ENCODE results near the gene CSTF2T.
"Not testable (repeated sequence)": the region's sequence is repeated elsewhere in the genome, so short reads cannot be mapped to it uniquely, and the experiment has no call there.

CSTF2T gene

DNA sequence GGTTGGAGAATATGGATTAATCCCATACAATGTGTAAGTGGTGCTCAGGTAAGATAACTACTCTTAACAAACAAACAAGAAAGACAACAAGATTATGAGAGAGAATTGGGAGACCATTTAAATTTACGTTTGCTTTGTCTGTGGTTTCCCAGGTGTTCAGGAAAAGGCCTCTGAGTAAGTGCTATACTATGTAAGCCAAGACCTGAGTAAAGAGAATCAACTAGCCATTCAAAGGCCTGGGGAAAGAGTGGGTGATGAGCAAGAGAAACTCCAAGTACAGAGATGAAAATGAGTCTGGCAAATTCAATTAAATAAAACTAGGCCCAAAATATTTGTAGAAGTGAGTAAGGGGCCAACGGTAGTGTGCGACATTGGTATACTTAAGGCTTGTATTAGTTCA, 9.9 kb downstream of the CSTF2T start:
- DNase-seq (ENCODE audit: low spot score in 2 of 2) (no peak), ATAC-seq (replicated peaks; ENCODE audit: extremely low read depth, poor library complexity, severe bottlenecking) (no peak)
- peaks cover 10% of the 10 kb centered on the region for H3K27me3 Mint-ChIP-seq
- H3K4me3 Mint-ChIP-seq, result no peak overlapping the region
- peaks cover under 1% of the 10 kb centered on the region for H3K4me1 Mint-ChIP-seq
- H3K36me3 Mint-ChIP-seq (ENCODE audit: insufficient read depth), result no peaks in the 10 kb centered on the region
- H3K9me3 Mint-ChIP-seq, result no peaks in the 10 kb centered on the region
- no peak overlapping the region for H3K27ac Mint-ChIP-seq (ENCODE audit: low read depth)

DNA sequence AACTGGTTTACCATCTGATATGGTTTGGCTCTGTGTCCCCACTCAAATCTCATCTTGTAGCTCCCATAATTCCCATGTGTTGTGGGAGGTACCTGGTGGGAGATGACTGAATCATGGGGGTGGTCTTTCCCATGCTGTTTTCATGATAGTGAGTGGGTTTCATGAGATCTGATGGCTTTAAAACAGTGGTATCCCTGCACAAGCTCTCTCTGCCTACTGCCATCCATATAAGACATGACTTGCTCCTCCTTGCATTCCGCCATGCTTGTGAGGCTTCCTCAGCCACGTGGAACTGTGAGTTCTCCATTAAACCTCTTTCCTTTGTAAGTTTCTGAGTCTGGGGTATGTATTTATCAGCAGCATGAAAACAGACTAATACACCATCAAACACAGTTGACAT, 10.6 kb downstream of the CSTF2T start:
- DNase-seq (ENCODE audit: low spot score in 2 of 2); H3K4me1 Mint-ChIP-seq; H3K27ac Mint-ChIP-seq (ENCODE audit: low read depth); ATAC-seq (replicated peaks; ENCODE audit: extremely low read depth, poor library complexity, severe bottlenecking); H3K36me3 Mint-ChIP-seq (ENCODE audit: insufficient read depth); H3K9me3 Mint-ChIP-seq; H3K27me3 Mint-ChIP-seq; H3K4me3 Mint-ChIP-seq: not testable (repeated sequence)

DNA sequence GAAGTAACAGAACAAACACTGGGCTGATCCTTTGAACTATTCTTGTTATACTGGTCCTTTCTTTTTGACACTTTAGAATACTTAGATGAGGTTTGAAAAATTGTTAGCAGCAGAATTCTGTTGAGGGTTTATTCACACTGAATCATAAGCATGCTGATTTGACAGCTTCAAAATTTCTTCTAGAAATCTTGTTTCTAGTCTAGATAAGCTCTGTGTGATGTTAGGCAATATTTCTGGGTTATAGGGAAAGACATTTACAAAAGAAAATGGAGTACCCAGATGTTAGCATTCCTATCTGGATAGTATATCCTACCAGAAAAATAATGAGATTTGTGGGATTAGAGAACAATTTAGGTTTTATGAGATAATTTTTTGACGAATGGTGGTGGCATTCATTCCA, 12.1 kb downstream of the CSTF2T start:
- Mint-ChIP-seq H3K36me3 (ENCODE audit: insufficient read depth) (no peaks in the 10 kb centered on the region), H3K27me3 (peaks cover 15% of the 10 kb centered on the region), H3K4me1 (no peaks in the 10 kb centered on the region), H3K4me3 (no peak overlapping the region), H3K9me3 (no peaks in the 10 kb centered on the region), H3K27ac (ENCODE audit: low read depth) (no peak overlapping the region)
- ATAC-seq (replicated peaks; ENCODE audit: extremely low read depth, poor library complexity, severe bottlenecking) (no peak), DNase-seq (ENCODE audit: low spot score in 2 of 2) (no peak)

DNA sequence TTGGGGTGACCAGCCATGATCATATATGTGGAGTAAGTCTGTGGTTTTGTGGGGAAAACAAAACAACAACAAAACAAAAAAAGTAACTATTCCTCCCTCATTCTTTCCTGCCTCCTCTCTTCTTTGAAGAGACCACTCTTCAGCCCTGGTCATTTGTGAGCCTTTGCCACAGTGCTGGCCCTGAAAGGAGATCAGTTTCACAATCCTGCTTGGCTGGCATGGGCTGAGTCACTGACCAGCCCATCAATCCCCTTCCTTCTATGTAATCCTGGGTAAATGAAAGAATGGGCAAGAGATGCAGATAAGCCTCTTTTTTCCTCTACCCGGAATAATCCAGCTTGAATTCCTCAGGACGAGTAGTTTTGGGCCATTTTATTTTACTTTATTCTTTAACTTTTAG, 13.6 kb downstream of the CSTF2T start:
- Mint-ChIP-seq H3K4me3 (no peak overlapping the region), H3K4me1 (no peaks in the 10 kb centered on the region), H3K36me3 (ENCODE audit: insufficient read depth) (no peaks in the 10 kb centered on the region), H3K27ac (ENCODE audit: low read depth) (no peak overlapping the region), H3K9me3 (no peaks in the 10 kb centered on the region), H3K27me3 (peaks cover 22% of the 10 kb centered on the region)
- no peak for DNase-seq (ENCODE audit: low spot score in 2 of 2)
- ATAC-seq (replicated peaks; ENCODE audit: extremely low read depth, poor library complexity, severe bottlenecking), result no peak

DNA sequence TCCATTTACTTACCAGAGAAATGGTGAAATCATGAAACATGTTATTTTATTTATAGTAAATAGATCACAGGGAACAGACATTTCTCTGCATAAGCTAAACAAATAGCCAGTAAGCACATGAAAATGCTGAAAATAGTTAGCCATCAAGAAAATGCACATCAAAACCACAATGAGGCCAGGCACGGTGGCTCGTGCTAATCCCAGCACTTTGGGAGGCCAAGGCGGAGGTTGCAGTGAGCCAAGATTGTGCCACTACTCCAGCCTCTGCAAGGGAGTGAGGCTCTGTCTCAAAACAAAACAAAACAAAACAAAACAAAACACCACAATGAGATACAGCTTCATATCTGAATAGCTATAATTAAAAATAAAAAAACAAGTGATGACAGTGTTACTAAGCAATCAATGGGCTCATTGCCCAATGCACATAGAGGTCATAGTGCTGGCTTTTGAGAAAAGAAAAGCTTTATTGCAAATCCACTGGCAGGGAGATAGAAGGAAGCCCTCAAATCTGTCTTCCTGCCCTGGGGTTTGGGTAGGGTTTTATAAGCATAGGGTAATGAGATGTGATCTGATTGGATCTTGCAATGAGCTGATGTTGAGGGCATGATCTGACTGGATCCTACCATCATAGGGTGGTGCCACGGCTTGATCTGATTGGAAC, 16.2 kb downstream of the CSTF2T start:
- Mint-ChIP-seq H3K27ac (ENCODE audit: low read depth) (no peak overlapping the region), H3K27me3 (peaks cover 47% of the 10 kb centered on the region), H3K9me3 (no peaks in the 10 kb centered on the region), H3K4me1 (no peaks in the 10 kb centered on the region), H3K36me3 (ENCODE audit: insufficient read depth) (no peaks in the 10 kb centered on the region), H3K4me3 (no peak overlapping the region)
- no peak for DNase-seq (ENCODE audit: low spot score in 2 of 2)
- ATAC-seq (replicated peaks; ENCODE audit: extremely low read depth, poor library complexity, severe bottlenecking), result no peak

DNA sequence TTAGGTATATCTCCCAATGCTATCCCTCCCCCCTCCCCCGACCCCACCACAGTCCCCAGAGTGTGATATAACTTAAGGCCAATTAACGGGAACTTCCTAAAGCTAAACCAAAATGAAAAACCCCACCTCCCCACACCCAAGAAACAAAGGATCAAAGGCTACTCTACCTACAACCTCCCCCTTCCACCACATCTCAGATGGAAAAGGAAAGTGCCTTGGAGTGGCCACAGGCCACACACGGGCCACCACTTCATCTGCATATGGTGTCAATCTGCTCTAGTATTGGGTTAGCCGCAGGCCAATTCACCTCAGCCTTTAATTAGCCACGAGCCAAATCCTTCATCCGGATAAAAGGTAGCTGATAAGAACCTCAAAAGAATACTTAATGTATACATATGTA, 19.6 kb downstream of the CSTF2T start:
- H3K27ac Mint-ChIP-seq (ENCODE audit: low read depth), result no peak overlapping the region
- no peaks in the 10 kb centered on the region for H3K9me3 Mint-ChIP-seq
- ATAC-seq (replicated peaks; ENCODE audit: extremely low read depth, poor library complexity, severe bottlenecking), result no peak
- DNase-seq (ENCODE audit: low spot score in 2 of 2), result no peak
- H3K36me3 Mint-ChIP-seq (ENCODE audit: insufficient read depth), result no peaks in the 10 kb centered on the region
- H3K4me1 Mint-ChIP-seq, result no peaks in the 10 kb centered on the region
- no peak overlapping the region for H3K4me3 Mint-ChIP-seq
- peaks cover 54% of the 10 kb centered on the region for H3K27me3 Mint-ChIP-seq

DNA sequence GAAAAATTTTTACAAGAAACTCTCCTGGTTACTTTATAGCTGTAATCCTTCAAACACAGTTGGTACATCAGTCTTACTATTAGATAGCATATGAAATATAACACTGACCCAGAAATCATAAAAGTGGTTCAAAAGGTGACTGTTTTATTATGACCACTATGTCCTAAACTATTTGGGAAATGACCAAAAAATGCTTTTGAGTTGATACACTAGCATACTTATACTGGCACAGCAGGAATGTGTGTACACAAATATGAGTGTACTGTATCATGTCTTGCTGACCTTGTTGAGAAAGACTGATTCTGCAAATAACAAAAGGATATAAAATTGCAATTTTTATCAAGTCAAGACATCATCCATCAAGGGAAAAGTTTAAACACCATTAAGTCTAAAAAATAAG, 24.3 kb downstream of the CSTF2T start:
- DNase-seq (ENCODE audit: low spot score in 2 of 2) (no peak), ATAC-seq (replicated peaks; ENCODE audit: extremely low read depth, poor library complexity, severe bottlenecking) (no peak)
- no peaks in the 10 kb centered on the region for H3K36me3 Mint-ChIP-seq (ENCODE audit: insufficient read depth)
- H3K27me3 Mint-ChIP-seq, result peaks cover 34% of the 10 kb centered on the region
- H3K4me3 Mint-ChIP-seq, result no peak overlapping the region
- H3K4me1 Mint-ChIP-seq, result no peaks in the 10 kb centered on the region
- no peaks in the 10 kb centered on the region for H3K9me3 Mint-ChIP-seq
- H3K27ac Mint-ChIP-seq (ENCODE audit: low read depth), result no peak overlapping the region

DNA sequence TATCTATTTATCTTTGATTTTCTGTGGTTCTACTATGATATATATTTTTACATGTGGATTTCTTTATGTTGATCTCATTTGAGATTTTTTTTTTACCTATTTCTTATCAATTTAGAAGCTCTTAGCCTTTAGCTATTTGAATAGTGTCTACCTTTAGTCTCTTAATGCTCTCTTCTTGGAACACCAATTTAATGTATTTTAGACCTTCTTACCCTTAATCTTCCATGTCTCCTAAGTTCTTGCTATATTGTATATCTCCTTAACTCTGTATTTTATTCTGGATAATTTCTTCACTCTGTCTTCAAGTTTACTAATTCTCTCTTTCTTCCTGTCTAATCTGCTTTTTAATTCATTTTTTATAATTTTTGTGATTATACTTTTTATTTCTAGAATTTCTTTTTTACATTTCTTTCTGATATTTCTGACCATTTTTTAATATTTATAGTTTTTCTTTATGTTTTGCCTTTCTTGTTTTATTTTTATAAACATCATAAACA, 27.3 kb downstream of the CSTF2T start:
- peaks cover 6% of the 10 kb centered on the region for H3K27me3 Mint-ChIP-seq
- no peaks in the 10 kb centered on the region for H3K4me1 Mint-ChIP-seq
- H3K9me3 Mint-ChIP-seq, result no peaks in the 10 kb centered on the region
- ATAC-seq (replicated peaks; ENCODE audit: extremely low read depth, poor library complexity, severe bottlenecking) (no peak), DNase-seq (ENCODE audit: low spot score in 2 of 2) (no peak)
- no peak overlapping the region for H3K4me3 Mint-ChIP-seq
- no peak overlapping the region for H3K27ac Mint-ChIP-seq (ENCODE audit: low read depth)
- H3K36me3 Mint-ChIP-seq (ENCODE audit: insufficient read depth), result no peaks in the 10 kb centered on the region

DNA sequence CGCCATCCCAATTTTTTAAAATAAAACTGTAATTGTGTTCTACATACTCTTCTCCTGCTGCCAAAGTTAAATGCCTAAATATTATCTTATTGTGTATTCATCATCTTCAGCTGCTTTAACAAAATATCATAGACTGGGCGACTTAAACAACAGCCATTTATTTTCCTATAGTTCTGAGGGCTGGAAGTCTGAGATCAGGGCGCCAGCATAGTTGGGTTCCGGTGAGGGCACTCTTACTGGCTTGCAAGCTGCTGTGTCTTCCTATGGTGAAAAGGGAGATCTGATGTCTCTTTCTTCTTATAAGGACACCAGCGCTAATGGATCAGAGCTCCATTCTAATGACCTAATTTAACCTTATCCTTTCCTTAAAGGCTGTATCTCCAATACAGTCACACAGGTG, 30.4 kb downstream of the CSTF2T start:
- no peaks in the 10 kb centered on the region for H3K36me3 Mint-ChIP-seq (ENCODE audit: insufficient read depth)
- H3K4me1 Mint-ChIP-seq, result no peaks in the 10 kb centered on the region
- H3K27me3 Mint-ChIP-seq, result no peaks in the 10 kb centered on the region
- H3K4me3 Mint-ChIP-seq, result no peak overlapping the region
- DNase-seq (ENCODE audit: low spot score in 2 of 2) (no peak), ATAC-seq (replicated peaks; ENCODE audit: extremely low read depth, poor library complexity, severe bottlenecking) (no peak)
- no peak overlapping the region for H3K27ac Mint-ChIP-seq (ENCODE audit: low read depth)
- no peaks in the 10 kb centered on the region for H3K9me3 Mint-ChIP-seq

DNA sequence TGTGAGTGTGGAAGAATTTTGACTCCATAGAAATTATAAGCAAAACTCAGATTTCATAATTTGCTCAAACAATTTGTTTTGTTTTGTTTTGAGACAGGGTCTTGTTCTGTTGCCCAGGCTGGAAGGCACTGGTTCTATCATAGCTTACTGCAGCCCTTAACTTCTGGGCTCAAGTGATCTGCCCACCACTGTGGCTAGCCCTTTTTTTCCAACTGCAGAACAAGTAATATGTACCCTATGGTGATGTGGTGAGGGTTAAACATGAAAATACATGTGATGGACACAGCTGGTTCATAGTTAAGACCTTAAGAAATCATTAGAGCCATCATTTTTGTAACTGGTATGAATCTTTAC, 31.1 kb downstream of the CSTF2T start:
- no peak overlapping the region for H3K4me3 Mint-ChIP-seq
- H3K27me3 Mint-ChIP-seq, result no peaks in the 10 kb centered on the region
- DNase-seq (ENCODE audit: low spot score in 2 of 2) (no peak), ATAC-seq (replicated peaks; ENCODE audit: extremely low read depth, poor library complexity, severe bottlenecking) (no peak)
- H3K27ac Mint-ChIP-seq (ENCODE audit: low read depth), result no peak overlapping the region
- H3K36me3 Mint-ChIP-seq (ENCODE audit: insufficient read depth), result no peaks in the 10 kb centered on the region
- H3K9me3 Mint-ChIP-seq, result no peaks in the 10 kb centered on the region
- H3K4me1 Mint-ChIP-seq, result no peaks in the 10 kb centered on the region

DNA sequence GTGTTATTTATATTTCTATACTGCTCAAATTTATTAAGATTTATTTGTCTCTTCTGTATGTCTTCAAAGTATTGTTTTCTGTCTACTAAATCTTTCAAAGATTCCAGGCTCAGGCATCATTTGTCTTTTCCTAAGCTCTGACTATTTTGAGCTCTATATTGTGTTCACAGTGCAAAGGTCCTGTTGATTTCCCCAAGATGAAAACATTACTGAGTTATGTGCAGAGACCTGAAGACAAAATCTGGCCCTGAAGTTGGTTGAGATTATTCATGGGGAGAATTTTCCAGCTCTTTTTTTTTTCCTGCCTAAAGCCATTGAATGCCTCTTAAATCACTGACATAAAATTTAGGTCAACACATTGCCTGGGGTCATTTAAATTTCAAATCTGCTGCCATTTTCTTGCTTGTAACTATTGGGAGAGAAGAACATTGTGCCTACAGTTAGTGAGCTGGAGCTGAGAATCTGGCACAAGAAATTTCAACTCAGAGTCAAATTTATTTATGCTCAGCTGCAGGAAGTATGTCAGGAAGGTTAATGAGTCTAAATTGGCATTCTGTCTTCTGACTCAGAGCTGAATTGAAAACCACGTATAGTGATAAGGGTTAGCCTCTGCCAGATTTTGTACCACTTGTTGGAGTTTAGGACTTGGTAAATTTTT, 31.6 kb downstream of the CSTF2T start:
- no peak overlapping the region for H3K27ac Mint-ChIP-seq (ENCODE audit: low read depth)
- ATAC-seq (replicated peaks; ENCODE audit: extremely low read depth, poor library complexity, severe bottlenecking) (no peak), DNase-seq (ENCODE audit: low spot score in 2 of 2) (no peak)
- H3K9me3 Mint-ChIP-seq, result no peaks in the 10 kb centered on the region
- H3K27me3 Mint-ChIP-seq, result no peaks in the 10 kb centered on the region
- no peak overlapping the region for H3K4me3 Mint-ChIP-seq
- H3K36me3 Mint-ChIP-seq (ENCODE audit: insufficient read depth), result no peaks in the 10 kb centered on the region
- H3K4me1 Mint-ChIP-seq, result no peaks in the 10 kb centered on the region

DNA sequence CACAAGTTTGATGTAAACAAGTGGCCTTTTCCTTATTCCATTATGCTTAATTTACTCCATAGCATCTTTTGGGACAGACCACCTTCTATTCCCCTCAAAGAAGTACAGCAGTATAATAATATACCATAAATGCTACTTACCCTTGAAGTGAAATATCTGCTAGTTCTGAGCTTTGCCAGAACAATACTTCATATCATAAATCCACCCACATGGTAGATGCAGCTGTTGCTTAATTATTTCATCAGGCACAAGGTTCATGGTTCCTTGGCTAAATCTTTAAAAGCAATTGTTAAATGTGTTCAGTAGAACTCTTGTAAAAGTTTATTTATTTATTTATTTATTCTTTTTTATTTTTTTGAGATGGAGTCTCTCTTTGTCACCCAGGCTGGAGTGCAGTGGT, 32.9 kb downstream of the CSTF2T start:
- Mint-ChIP-seq H3K9me3 (no peaks in the 10 kb centered on the region), H3K36me3 (ENCODE audit: insufficient read depth) (no peaks in the 10 kb centered on the region), H3K4me1 (no peaks in the 10 kb centered on the region), H3K27me3 (no peaks in the 10 kb centered on the region), H3K4me3 (no peak overlapping the region), H3K27ac (ENCODE audit: low read depth) (no peak overlapping the region)
- ATAC-seq (replicated peaks; ENCODE audit: extremely low read depth, poor library complexity, severe bottlenecking) (no peak), DNase-seq (ENCODE audit: low spot score in 2 of 2) (no peak)

DNA sequence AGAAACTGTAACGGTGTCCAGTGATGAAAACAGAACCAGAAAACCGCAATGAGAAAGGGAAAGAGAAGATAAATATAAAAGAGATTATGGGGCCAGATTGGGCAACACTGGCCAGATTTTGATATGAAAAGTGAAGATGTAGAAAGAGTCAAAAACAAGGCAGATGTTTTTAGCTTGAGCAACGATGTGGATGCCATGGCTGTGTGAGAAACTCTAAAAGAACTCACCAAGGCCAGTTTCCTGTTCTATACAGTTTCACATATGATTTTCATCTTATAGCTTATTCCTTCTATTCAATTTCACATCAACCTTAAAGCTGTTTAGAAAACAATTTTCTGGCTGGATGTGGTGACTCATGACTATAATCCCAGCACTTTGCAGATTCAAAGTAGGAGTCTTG, 36.3 kb downstream of the CSTF2T start:
- Mint-ChIP-seq H3K36me3 (ENCODE audit: insufficient read depth) (no peaks in the 10 kb centered on the region), H3K27me3 (peaks cover 25% of the 10 kb centered on the region), H3K27ac (ENCODE audit: low read depth) (no peak overlapping the region), H3K4me1 (no peaks in the 10 kb centered on the region), H3K9me3 (no peaks in the 10 kb centered on the region), H3K4me3 (no peak overlapping the region)
- no peak for ATAC-seq (replicated peaks; ENCODE audit: extremely low read depth, poor library complexity, severe bottlenecking)
- no peak for DNase-seq (ENCODE audit: low spot score in 2 of 2)
